HUDEP-2 (cell line): Measurements from ENCODE around the gene LINC00237.

Experiments used
- DNase-seq, 76 experiments: peaks; one replicate each; lab custom pipeline; 2025; ENCODE audit not compliant: unreplicated experiment in 76 of 76; lab: John Stamatoyannopoulos, UW

The LINC00237 gene

GRCh38 chr20:21125849-21126580 lies 19.9 kb upstream of the LINC00237 start, which contains the start of gene KIZ:
Gene KIZ (plus strand): TSS chr20:21126082. CDS start chr20:21126116, 34 bp downstream.
- DNase-seq: peak in 74 of 76 experiments; percentile 32 to 98 (median 91)

- DNase-seq: peak in 3 of 76 experiments; percentile 28 to 41 (median 37)
These were observed 19.1 kb upstream of the LINC00237 start for GRCh38 chr20:21125072-21125848.

GRCh38 chr20:21124190-21124589 lies 18.0 kb upstream of the LINC00237 start:
- no peak for DNase-seq

DNA sequence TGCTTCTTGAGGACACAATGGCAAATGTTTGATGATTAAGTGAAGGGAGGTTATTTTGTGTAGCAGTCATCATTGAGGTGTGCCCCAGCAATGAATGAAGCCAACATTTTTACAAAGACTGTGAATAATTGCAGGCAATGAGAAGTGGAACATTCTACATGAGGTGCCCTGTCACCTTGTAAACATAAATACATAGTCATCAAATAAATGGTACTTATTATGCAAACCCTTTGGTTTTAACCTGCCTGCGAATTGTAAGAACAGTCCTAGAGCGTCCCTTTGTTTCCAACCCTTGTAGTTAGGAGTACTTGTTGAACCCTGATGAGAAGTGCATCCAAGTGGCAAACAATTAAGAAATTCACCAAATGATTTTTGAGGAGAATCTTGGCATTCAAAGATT lies 12.6 kb upstream of the LINC00237 start:
- DNase-seq: no peak

GRCh38 chr20:21118138-21118537 lies 12.0 kb upstream of the LINC00237 start:
- no peak for DNase-seq

DNA sequence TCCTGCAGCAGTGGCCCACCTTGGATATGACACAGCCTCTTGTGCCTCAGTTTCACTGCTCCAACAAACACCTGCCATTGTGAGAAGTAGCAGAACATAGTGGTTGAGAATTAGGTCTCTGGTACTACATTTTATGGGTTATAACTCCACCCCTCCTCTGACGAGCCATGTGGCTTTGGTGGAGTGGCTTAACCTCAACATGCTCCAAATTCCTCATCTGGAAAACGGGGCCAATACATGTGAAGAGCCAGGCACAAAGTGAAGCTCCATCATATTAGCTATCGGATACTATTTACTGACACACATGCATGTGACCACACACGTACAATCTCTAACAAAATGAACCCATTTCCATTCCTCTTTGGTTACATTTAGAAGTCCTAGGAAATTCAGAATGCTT lies 11.4 kb upstream of the LINC00237 start:
- no peak for DNase-seq

GRCh38 chr20:21114584-21114983 lies 8.4 kb upstream of the LINC00237 start:
- DNase-seq: no peak

GRCh38 chr20:21113697-21114096 lies 7.5 kb upstream of the LINC00237 start:
- DNase-seq: no peak

- DNase-seq: no peak
These were observed 5.3 kb upstream of the LINC00237 start for GRCh38 chr20:21111416-21111815.

- DNase-seq: no peak
These were observed 4.7 kb upstream of the LINC00237 start for GRCh38 chr20:21110811-21111210.

DNA sequence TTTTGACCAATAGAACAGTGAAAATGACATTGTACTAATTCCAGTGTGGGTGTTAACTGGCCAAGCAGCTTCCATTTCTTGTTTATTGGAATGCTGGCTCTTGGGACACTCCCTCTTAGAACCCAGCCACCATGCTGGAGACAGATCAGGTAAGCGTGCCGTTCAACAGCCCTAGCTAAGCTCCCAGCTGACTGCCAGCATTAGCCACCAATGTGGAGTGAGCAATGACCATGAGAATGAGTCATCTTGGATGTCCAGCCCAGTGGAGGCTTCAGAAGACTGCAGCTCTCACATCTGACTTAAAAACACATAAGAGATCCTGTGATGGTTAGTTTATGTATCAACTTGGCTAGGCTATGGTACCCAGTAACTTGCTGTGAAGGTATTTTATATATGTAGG lies 3.0 kb upstream of the LINC00237 start:
- DNase-seq: no peak

GRCh38 chr20:21105429-21106170 lies 558 bp downstream of the LINC00237 start:
- no peak for DNase-seq

GRCh38 chr20:21104921-21105320 lies 1.2 kb downstream of the LINC00237 start:
- DNase-seq: no peak

GRCh38 chr20:21104466-21104761 lies 1.7 kb downstream of the LINC00237 start:
- DNase-seq: no peak

DNA sequence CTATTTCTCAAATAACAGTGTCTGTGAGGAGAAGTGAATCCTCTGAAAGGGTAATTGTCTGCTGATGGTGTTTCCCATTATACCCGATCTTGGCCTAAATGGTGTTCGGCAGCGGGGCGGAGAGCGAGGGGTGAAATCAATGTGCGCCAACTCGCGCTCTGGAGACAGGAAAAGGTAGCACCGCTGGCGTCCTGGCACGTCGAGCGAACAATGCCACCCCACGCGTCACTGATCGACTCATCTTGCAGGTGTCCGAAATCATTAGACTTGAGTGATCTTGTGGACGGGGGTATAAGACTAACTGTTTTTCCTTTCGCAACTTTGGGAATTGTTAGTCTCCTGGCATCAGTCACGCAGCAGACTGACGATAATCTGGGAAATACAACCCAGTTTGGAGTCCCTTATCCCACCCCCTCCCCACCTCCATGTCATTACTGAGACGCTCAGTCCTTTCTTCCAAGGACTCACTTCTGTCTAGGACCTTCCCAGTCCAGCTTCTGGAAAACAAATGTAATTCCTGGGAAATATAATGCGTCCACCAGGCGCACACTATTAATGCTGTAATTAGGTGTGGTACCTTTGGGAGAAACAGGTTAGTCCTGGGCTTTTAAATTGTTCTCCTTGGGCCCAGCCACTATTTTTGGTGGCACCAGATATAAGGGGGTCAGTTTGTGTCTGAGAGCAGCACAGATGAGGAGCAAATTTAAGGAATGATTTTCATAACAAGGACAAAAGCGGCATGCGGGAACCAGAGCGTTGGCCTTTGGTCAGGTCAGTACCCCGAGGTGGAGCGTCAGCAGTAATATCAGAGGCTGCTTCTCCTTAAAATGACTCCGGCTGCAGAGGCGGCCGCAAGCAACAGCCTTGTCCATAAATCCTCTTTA lies 2.3 kb downstream of the LINC00237 start:
- no peak for DNase-seq

GRCh38 chr20:21102603-21103311 lies 3.4 kb downstream of the LINC00237 start:
- DNase-seq: peak in 13 of 76 experiments; percentile 6 to 31 (median 15)

DNA sequence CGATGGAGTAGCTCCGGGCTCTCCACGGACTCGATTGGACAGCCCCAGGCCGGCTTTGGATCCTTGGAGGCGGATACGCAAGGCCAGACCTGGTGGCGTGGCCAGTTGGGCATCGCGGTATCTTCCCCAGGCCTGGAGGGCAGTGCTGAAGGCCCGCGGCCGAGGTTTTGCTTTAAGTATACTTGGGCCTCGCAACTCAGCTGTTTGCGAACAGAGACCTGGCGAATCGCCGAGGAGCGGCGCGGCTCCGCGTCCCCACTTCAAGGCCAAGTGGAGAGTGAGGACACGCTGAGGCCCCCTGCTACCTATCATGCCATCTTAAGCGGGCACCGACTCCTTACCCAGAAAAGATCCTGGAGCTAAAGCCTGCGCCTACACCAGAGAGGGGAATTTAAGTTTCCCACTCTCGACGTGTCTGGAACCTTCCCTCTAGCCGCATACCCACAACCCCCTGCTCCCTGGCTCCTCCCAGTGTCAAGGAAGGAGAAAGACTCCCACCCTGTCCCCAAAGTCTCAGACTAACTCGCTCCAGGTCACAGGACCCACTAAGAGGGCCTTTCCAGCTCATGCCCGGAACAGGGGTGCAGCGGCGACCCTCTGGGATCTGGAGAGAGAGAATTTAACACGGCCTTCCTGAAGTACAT lies 4.1 kb downstream of the LINC00237 start:
- peak in 5 of 76 experiments; percentile 5 to 24 (median 7) for DNase-seq

DNA sequence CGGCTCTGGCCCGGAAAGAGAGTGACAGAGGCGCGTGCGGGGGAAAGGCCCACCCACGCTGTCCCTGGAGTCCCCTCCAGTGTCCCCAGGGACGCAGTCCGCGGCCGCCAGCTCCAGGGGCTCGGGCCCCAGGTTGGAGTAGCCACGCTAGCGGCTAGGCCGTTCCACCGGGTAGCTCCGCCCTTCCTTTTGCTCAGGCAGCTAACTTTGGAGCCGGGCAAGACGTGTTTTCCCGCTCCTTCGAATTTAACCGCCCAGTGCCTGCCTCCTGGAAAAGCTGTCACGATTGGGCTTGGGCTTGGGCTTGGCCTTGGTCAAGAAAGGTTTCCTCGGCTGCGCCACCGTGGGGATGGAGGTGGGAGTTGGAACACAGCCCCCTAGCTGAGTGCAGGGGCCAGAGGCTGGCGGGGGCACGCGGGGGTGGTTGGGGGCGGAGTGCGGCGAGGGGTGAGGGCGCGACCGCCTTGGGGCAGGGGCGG lies 4.7 kb downstream of the LINC00237 start:
- DNase-seq: peak in 2 of 76 experiments; percentile 2 to 16
